AG04450 (cell line): ENCODE results near the gene PAPPA2. TPM values are rescaled to one million over a fixed set of nuclear protein-coding genes. Genes with fewer than 3 reads are reported as not detected.

Experiments
- CTCF ChIA-PET: fragments of 300-600, 350-600 bp; formaldehyde crosslinking; extraction: SDS; loops from one replicate; lab custom pipeline; 2022; ENCODE audit warnings: antibody characterized with exemption, inconsistent platforms; lab: Charles Lee
- POLR2A ChIA-PET: fragments of 350-600 bp; formaldehyde crosslinking; extraction: SDS; loops from one replicate; lab custom pipeline; 2021; ENCODE audit warnings: antibody characterized with exemption, inconsistent platforms; lab: Yijun Ruan, JAX
- DNase-seq: peaks from one replicate; pipeline ENCODE4 v3.0.0-alpha.2; 2011; ENCODE audit warnings: low read depth, low spot score
- H3K27ac ChIP-seq: one replicate; pipeline ENCODE4 v1.5.1; 2012; ENCODE audit warnings: low read depth, low read length, control low read depth
- H3K27me3 ChIP-seq: one replicate; pipeline ENCODE4 v1.6.0; 2012; ENCODE audit warnings: low read length; ENCODE audit not compliant: control insufficient read depth, insufficient read depth
- H3K4me3 ChIP-seq: 2 replicates; pipeline ENCODE4 v1.5.1; 2011; ENCODE audit warnings: mild to moderate bottlenecking, low read depth, low read length, control low read depth
- H3K9me3 ChIP-seq: 2 replicates; pipeline ENCODE4 v1.5.1; 2012; ENCODE audit warnings: low read length; ENCODE audit not compliant: control insufficient read depth, insufficient read depth
- CTCF ChIP-seq: IDR thresholded peaks from 2 replicates; pipeline ENCODE4 v1.5.1; 2011; ENCODE audit warnings: low read depth, low read length, control low read depth, inconsistent platforms
- polyA plus RNA-seq: library from polyadenylated mRNA; depleted of rRNA; stranded (reverse); fragments of >200 nt; gene quantifications from 2 replicates; pipeline ENCODE4 v1.2.3, GENCODE V29; 2011

The PAPPA2 gene
- polyA plus RNA-seq, 1 experiment, result 0.29 TPM

GRCh38 chr1:176517484-176517883 is 54.5 kb downstream of the PAPPA2 start:
- POLR2A ChIA-PET, result no interaction called here
- DNase-seq, result no peak
- no peak for TF ChIP-seq CTCF

GRCh38 chr1:176521211-176521610 is 58.2 kb downstream of the PAPPA2 start:
- CTCF ChIA-PET, result interaction anchor here (0.6 kb wide), 1 partner anchor 29 kb away, joined by 6 read pairs; no protein-coding TSS in a partner anchor
- POLR2A ChIA-PET, result no interaction called here
- H3K27me3 ChIP-seq, result no peaks in the 10 kb centered on the region
- H3K4me3 ChIP-seq, result no peak overlapping the region
- no peak overlapping the region for H3K27ac ChIP-seq
- no peak for TF ChIP-seq CTCF
- no peak for DNase-seq
- no peaks in the 10 kb centered on the region; the same call in 1 of the 2 replicates for H3K9me3 ChIP-seq

More at GRCh38 chr1:176517484-176517883, 54.5 kb downstream of the PAPPA2 start:
- CTCF ChIA-PET, result no interaction called here
- Histone ChIP-seq H3K27me3 (no peaks in the 10 kb centered on the region), H3K4me3 (no peak overlapping the region), H3K9me3 (no peaks in the 10 kb centered on the region), H3K27ac (no peak overlapping the region)

GRCh38 chr1:176522310-176522845 is 59.4 kb downstream of the PAPPA2 start:
- Histone ChIP-seq H3K27ac (no peak overlapping the region), H3K9me3 (no peaks in the 10 kb centered on the region; the same call in 1 of the 2 replicates), H3K27me3 (no peaks in the 10 kb centered on the region), H3K4me3 (no peak overlapping the region)
- no peak for TF ChIP-seq CTCF
- DNase-seq, result no peak
- CTCF ChIA-PET, result no interaction called here
- POLR2A ChIA-PET, result no interaction called here

GRCh38 chr1:176529395-176530090 is 66.6 kb downstream of the PAPPA2 start:
- H3K4me3 ChIP-seq, result no peak overlapping the region
- no peak overlapping the region for H3K27ac ChIP-seq
- POLR2A ChIA-PET, result no interaction called here
- no peak for DNase-seq
- CTCF ChIA-PET, result interaction anchor here (0.9 kb wide), 1 partner anchor 30 kb away, joined by 3 read pairs; no protein-coding TSS in a partner anchor
- no peaks in the 10 kb centered on the region for H3K27me3 ChIP-seq
- TF ChIP-seq CTCF, result no peak
- H3K9me3 ChIP-seq, result no peaks in the 10 kb centered on the region; the same call in 1 of the 2 replicates

- TF ChIP-seq CTCF, result no peak
- no peak overlapping the region for H3K4me3 ChIP-seq
- CTCF ChIA-PET, result no interaction called here
- H3K27me3 ChIP-seq, result no peaks in the 10 kb centered on the region
- POLR2A ChIA-PET, result no interaction called here
- no peaks in the 10 kb centered on the region for H3K9me3 ChIP-seq
- H3K27ac ChIP-seq, result no peak overlapping the region
- no peak for DNase-seq
These were observed 68.1 kb downstream of the PAPPA2 start for GRCh38 chr1:176531036-176531435.
